Left forelimb (tissue), 1 donor: ENCODE data around the gene SLC22A12.

ENCODE experiments used
- DNase-seq: peaks from one replicate; pipeline ENCODE4 v3.0.0-alpha.2; 2018; ENCODE audit warnings: low spot score

Gene SLC22A12

GRCh38 chr11:64648551-64648950 lies 57.5 kb downstream of the SLC22A12 start:
- no peak for DNase-seq

GRCh38 chr11:64649291-64649697 lies 58.3 kb downstream of the SLC22A12 start:
- no peak for DNase-seq

- DNase-seq: no peak
These were observed 60.0 kb downstream of the SLC22A12 start for GRCh38 chr11:64650923-64651523.
